K562 (cell line): Measurements from ENCODE around the gene FOXE1. TPM values are rescaled to one million over a fixed set of nuclear protein-coding genes. Genes with fewer than 3 reads are reported as not detected.

Experiments
- ATAC-seq: fragments of 200-7000 bp; cut with Tn5 transposase; 3 replicates; pipeline ENCODE4 v1.9.1; 2020; ENCODE audit warnings: moderate library complexity
- BruUV-seq: library from RNA; stranded (reverse); fragments of 400-500 nt; replicated peaks from 2 replicates; lab custom pipeline; 2021; lab: Mats Ljungman, UMichigan
- CTCF ChIA-PET: fragments of 300-600 bp; formaldehyde crosslinking; extraction: SDS; loops from one replicate; lab custom pipeline; 2021; ENCODE audit warnings: low intra/inter-chr PET ratio; lab: Yijun Ruan, JAX
- POLR2A ChIA-PET: fragments of 300-600, 350-650 bp; sonication (Branson Sonifier 250); formaldehyde crosslinking; extraction: SDS; loops from one replicate; lab custom pipeline; 2021; ENCODE audit warnings: antibody characterized with exemption, inconsistent platforms; lab: Yijun Ruan, JAX
- DNase-seq, 4 experiments: peaks; one replicate each; pipeline versions ENCODE4 v3.0.0 to v3.0.0-alpha.2; 2011 to 2018; ENCODE audit warnings: low spot score in 3 of 4, mixed read lengths in 3 of 4; ENCODE audit errors: extremely low read depth in 1 of 4
- FAIRE-seq: peaks from 2 replicates; lab custom pipeline; 2011; peaks lifted over from hg19 to GRCh38; lab: Jason Lieb, UNC
- H2AFZ ChIP-seq: 2 replicates; pipeline ENCODE4 v1.6.0; 2011; ENCODE audit warnings: low read depth, low read length, control low read depth, inconsistent platforms
- H3K27ac ChIP-seq: fragments of 200-600 bp; 3 replicates; pipeline ENCODE4 v1.8.0; 2011; ENCODE audit warnings: low read depth, mild to moderate bottlenecking, control low read depth, inconsistent platforms, low read length, moderate library complexity, mixed read lengths; ENCODE audit errors: extremely low read depth
- H3K27me3 ChIP-seq, 2 experiments: fragments of 300-600 bp in 1 of 2; 2 replicates in 1 of 2; 3 replicates in 1 of 2; pipeline versions ENCODE4 v1.6.0 to v1.8.0; 2011; ENCODE audit warnings: inconsistent platforms in 2 of 2, low read length in 2 of 2, mild to moderate bottlenecking in 1 of 2, mixed read lengths in 1 of 2, moderate library complexity in 1 of 2; ENCODE audit not compliant: control insufficient read depth in 2 of 2, insufficient read depth in 2 of 2
- H3K36me3 ChIP-seq: fragments of 300-600 bp; 3 replicates; pipeline ENCODE4 v1.8.0; 2011; ENCODE audit warnings: mild to moderate bottlenecking, low read length, inconsistent platforms; ENCODE audit not compliant: control insufficient read depth, insufficient read depth
- H3K4me1 ChIP-seq, 2 experiments: fragments of 200-600 bp in 1 of 2; replicated peaks in 1 of 2; 2 replicates in 1 of 2; 3 replicates in 1 of 2; pipeline versions ENCODE4 v1.5.1 to v1.8.0; 2011; ENCODE audit warnings: inconsistent platforms in 2 of 2, low read length in 2 of 2, mild to moderate bottlenecking in 1 of 2, mixed read lengths in 1 of 2, moderate library complexity in 1 of 2; ENCODE audit not compliant: control insufficient read depth in 2 of 2, insufficient read depth in 2 of 2
- H3K4me2 ChIP-seq: 2 replicates; pipeline ENCODE4 v1.6.1; 2011; ENCODE audit warnings: low read length, control low read depth, inconsistent platforms, mixed read lengths; ENCODE audit not compliant: insufficient read depth
- H3K4me3 ChIP-seq: fragments of 200-600 bp; sonication (generic), shearing (Covaris generic); 2 replicates; pipeline ENCODE4 v1.5.1; 2016; ENCODE audit warnings: control low read depth, inconsistent platforms
- H3K79me2 ChIP-seq: fragments of 200-600 bp; 3 replicates; pipeline ENCODE4 v1.8.0; 2011; ENCODE audit warnings: low read length, inconsistent platforms; ENCODE audit not compliant: control insufficient read depth, insufficient read depth
- H3K9ac ChIP-seq, 2 experiments: 2 replicates each; pipeline versions ENCODE4 v1.6.0 to v1.6.1; 2011; ENCODE audit warnings: low read depth in 2 of 2, low read length in 2 of 2, control low read depth in 1 of 2, inconsistent platforms in 1 of 2, mild to moderate bottlenecking in 1 of 2, mixed read lengths in 1 of 2; ENCODE audit not compliant: insufficient read depth in 1 of 2
- H3K9me1 ChIP-seq: one replicate; pipeline ENCODE4 v1.6.0; 2011; ENCODE audit warnings: inconsistent platforms, mild to moderate bottlenecking, low read length, moderate library complexity; ENCODE audit not compliant: control insufficient read depth, insufficient read depth
- H3K9me3 ChIP-seq: replicated peaks from 2 replicates; pipeline ENCODE4 v1.5.1; 2011; ENCODE audit warnings: low read depth, low read length, inconsistent platforms; ENCODE audit not compliant: control insufficient read depth, insufficient read depth
- H4K20me1 ChIP-seq: replicated peaks from 2 replicates; pipeline ENCODE4 v1.6.1; 2011; ENCODE audit warnings: low read length, inconsistent platforms, mixed read lengths; ENCODE audit not compliant: control insufficient read depth, insufficient read depth
- ATF7 ChIP-seq: fragments of 450-650 bp; IDR thresholded peaks from 2 replicates; pipeline ENCODE4 v1.7.1; 2014; ENCODE audit warnings: mild to moderate bottlenecking, moderate library complexity
- RBBP5 ChIP-seq: fragments of 200-600 bp; sonication (generic); IDR thresholded peaks from 2 replicates; pipeline ENCODE4 v1.6.1; 2012; ENCODE audit warnings: borderline replicate concordance, mild to moderate bottlenecking, low read length, control low read depth, inconsistent platforms; ENCODE audit not compliant: insufficient read depth, poor library complexity, severe bottlenecking
- ZBTB8A ChIP-seq: fragments of 450-650 bp; IDR thresholded peaks from 2 replicates; pipeline ENCODE4 v1.6.1; 2018; ENCODE audit warnings: mild to moderate bottlenecking, moderate library complexity; ENCODE audit not compliant: partially characterized antibody
- ZNF561 ChIP-seq: fragments of 450-650 bp; formaldehyde crosslinking; conservative IDR thresholded peaks from 2 replicates; pipeline ENCODE4 v1.4.0; 2020; ENCODE audit warnings: mild to moderate bottlenecking, moderate library complexity
- WGBS: fragments of 100-300 bp; shearing (Covaris generic); methylation state at CpG from one replicate; pipeline ENCODE4 v1.1.6; 2016; ENCODE audit warnings: low coverage, mixed read lengths; ENCODE audit not compliant: insufficient coverage; ENCODE audit errors: missing lambda C conversion rate; 5-methylcytosine and 5-hydroxymethylcytosine counted together
- in situ Hi-C: fragments of 300-500 bp; cut with MboI; formaldehyde crosslinking; loops from 4 replicates; pipeline ENCODE4 v1.15.0; 2018; ENCODE audit warnings: inconsistent platforms, mixed read lengths
- intact Hi-C: fragments of 100-400 bp; cut with micrococcal nuclease; formaldehyde crosslinking; loops from 2 replicates; pipeline ENCODE4 v1.14.2; 2022
- polyA plus RNA-seq, 8 experiments: library from polyadenylated mRNA; depleted of rRNA in 4 of 8; stranded (reverse) in 5 of 8; unstranded in 3 of 8; fragments of >200 nt; fragmentation: Nextera tagmentation in 2 of 8; fragmentation: Illumina TruSeq in 1 of 8; extraction: Ambion mirVana in 2 of 8; extraction: Trizol in 1 of 8; gene quantifications; 2 replicates each; pipeline versions ENCODE4 v1.2.1 to v1.2.3, GENCODE V29; 2011 to 2014; ENCODE audit warnings: inconsistent platforms in 1 of 8, missing spikeins in 1 of 8
- total RNA-seq, 7 experiments: library from RNA; depleted of rRNA in 6 of 7; stranded (reverse); fragments of >200 nt in 6 of 7; fragmentation: Illumina TruSeq in 2 of 7; extraction: Trizol in 2 of 7; gene quantifications; 2 replicates each; pipeline versions ENCODE4 v1.2.1 to v1.2.3, GENCODE V29; 2011 to 2021; ENCODE audit warnings: low replicate concordance in 1 of 7
- TF ChIP-seq, protein P1 (sequence below): IDR thresholded peaks from 2 replicates; pipeline ENCODE4 v1.6.1; 2012; ENCODE audit warnings: low read depth, low read length, improper control_type of control experiment, borderline replicate concordance
- TF ChIP-seq, protein P2 (sequence below): fragments of 450-650 bp; conservative IDR thresholded peaks from 2 replicates; pipeline ENCODE4 v1.6.1; 2016; ENCODE audit warnings: missing genetic modification characterization, low read depth, mild to moderate bottlenecking, control low read depth, missing compliant biosample characterization
- TF ChIP-seq, protein P3 (sequence below): fragments of 200-800 bp; sonication (Bioruptor generic); IDR thresholded peaks from 2 replicates; pipeline ENCODE4 v1.6.1; 2017; ENCODE audit warnings: missing genetic modification characterization, missing compliant biosample characterization

Gene FOXE1
- total and polyA plus RNA-seq, 9 of the 15 experiments (the other 6 are each of a cell fraction or from before 2014, with no cell fraction given): not detected

DNA sequence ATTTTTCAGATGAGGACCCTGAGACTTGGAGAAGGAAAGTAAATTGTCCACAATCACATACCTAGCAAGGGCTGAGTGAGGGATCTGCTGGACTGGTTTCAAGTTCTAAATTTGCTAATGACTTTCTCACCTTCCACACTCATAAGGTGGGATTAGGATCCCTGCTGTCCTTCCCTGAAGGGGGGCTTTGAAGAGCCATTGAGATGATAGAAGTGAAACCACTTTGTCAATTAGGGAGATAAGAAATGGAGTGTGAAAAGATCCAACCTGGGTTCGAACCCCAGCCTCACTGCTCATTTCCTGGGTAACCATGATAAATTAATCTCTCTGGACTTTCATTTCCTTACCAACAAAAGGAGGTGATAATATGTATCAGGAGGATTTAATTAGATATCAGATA lies 32.7 kb upstream of the FOXE1 start:
- H2AFZ ChIP-seq: no peak overlapping the region
- H3K79me2 ChIP-seq: no peaks in the 10 kb centered on the region
- no peak for ATAC-seq
- FAIRE-seq: no peak
- no peak overlapping the region for H3K4me2 ChIP-seq
- DNase-seq: no peak
- no peaks in the 10 kb centered on the region for H3K4me1 ChIP-seq
- H3K4me3 ChIP-seq: no peak overlapping the region
- H4K20me1 ChIP-seq: no peaks in the 10 kb centered on the region
- TF ChIP-seq, protein P1, sequence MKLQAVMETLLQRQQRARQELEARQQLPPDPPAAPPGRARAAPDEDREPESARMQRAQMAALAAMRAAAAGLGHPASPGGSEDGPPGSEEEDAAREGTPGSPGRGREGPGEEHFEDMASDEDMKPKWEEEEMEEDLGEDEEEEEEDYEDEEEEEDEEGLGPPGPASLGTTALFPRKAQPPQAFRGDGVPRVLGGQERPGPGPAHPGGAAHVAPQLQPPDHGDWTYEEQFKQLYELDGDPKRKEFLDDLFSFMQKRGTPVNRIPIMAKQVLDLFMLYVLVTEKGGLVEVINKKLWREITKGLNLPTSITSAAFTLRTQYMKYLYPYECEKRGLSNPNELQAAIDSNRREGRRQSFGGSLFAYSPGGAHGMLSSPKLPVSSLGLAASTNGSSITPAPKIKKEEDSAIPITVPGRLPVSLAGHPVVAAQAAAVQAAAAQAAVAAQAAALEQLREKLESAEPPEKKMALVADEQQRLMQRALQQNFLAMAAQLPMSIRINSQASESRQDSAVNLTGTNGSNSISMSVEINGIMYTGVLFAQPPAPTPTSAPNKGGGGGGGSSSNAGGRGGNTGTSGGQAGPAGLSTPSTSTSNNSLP: no peak
- TF ChIP-seq ATF7 (no peak), RBBP5 (no peak), ZNF561 (CRISPR knock-in tag) (no peak), ZBTB8A (no peak)
- TF ChIP-seq, protein P2, sequence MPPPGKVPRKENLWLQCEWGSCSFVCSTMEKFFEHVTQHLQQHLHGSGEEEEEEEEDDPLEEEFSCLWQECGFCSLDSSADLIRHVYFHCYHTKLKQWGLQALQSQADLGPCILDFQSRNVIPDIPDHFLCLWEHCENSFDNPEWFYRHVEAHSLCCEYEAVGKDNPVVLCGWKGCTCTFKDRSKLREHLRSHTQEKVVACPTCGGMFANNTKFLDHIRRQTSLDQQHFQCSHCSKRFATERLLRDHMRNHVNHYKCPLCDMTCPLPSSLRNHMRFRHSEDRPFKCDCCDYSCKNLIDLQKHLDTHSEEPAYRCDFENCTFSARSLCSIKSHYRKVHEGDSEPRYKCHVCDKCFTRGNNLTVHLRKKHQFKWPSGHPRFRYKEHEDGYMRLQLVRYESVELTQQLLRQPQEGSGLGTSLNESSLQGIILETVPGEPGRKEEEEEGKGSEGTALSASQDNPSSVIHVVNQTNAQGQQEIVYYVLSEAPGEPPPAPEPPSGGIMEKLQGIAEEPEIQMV (tag): no peak
- TF ChIP-seq, protein P3, sequence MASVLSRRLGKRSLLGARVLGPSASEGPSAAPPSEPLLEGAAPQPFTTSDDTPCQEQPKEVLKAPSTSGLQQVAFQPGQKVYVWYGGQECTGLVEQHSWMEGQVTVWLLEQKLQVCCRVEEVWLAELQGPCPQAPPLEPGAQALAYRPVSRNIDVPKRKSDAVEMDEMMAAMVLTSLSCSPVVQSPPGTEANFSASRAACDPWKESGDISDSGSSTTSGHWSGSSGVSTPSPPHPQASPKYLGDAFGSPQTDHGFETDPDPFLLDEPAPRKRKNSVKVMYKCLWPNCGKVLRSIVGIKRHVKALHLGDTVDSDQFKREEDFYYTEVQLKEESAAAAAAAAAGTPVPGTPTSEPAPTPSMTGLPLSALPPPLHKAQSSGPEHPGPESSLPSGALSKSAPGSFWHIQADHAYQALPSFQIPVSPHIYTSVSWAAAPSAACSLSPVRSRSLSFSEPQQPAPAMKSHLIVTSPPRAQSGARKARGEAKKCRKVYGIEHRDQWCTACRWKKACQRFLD (CRISPR knock-in tag): no peak
- CTCF ChIA-PET: no interaction called here
- POLR2A ChIA-PET: no interaction called here
- H3K36me3 ChIP-seq: no peaks in the 10 kb centered on the region
- in situ Hi-C loops (no loop called here), intact Hi-C loops (no loop called here)
- 0% methylated on average over 1 of the region's 1 CpG for WGBS
- no TSS peak for BruUV-seq
- no peaks in the 10 kb centered on the region for H3K9me1 ChIP-seq
- H3K9ac ChIP-seq: no peak overlapping the region
- no peak overlapping the region for H3K27ac ChIP-seq
- H3K9me3 ChIP-seq: no peaks in the 10 kb centered on the region
- peaks cover 0 to 3% of the 10 kb centered on the region in 2 experiments; a peak in 3 of 5 replicates for H3K27me3 ChIP-seq
